NCI-H748 (cell line): ENCODE data around the gene MAP3K19.
A peak's percentile ranks its signal among the peaks of the same experiment; 100 is the strongest.
"Not testable (repeated sequence)": the region's sequence is repeated elsewhere in the genome, so short reads cannot be mapped to it uniquely, and the experiment has no call there.

Source experiments
- DNase-seq: peaks from one replicate; lab custom pipeline; 2025; ENCODE audit not compliant: unreplicated experiment; lab: John Stamatoyannopoulos, UW

Gene MAP3K19, protein sequence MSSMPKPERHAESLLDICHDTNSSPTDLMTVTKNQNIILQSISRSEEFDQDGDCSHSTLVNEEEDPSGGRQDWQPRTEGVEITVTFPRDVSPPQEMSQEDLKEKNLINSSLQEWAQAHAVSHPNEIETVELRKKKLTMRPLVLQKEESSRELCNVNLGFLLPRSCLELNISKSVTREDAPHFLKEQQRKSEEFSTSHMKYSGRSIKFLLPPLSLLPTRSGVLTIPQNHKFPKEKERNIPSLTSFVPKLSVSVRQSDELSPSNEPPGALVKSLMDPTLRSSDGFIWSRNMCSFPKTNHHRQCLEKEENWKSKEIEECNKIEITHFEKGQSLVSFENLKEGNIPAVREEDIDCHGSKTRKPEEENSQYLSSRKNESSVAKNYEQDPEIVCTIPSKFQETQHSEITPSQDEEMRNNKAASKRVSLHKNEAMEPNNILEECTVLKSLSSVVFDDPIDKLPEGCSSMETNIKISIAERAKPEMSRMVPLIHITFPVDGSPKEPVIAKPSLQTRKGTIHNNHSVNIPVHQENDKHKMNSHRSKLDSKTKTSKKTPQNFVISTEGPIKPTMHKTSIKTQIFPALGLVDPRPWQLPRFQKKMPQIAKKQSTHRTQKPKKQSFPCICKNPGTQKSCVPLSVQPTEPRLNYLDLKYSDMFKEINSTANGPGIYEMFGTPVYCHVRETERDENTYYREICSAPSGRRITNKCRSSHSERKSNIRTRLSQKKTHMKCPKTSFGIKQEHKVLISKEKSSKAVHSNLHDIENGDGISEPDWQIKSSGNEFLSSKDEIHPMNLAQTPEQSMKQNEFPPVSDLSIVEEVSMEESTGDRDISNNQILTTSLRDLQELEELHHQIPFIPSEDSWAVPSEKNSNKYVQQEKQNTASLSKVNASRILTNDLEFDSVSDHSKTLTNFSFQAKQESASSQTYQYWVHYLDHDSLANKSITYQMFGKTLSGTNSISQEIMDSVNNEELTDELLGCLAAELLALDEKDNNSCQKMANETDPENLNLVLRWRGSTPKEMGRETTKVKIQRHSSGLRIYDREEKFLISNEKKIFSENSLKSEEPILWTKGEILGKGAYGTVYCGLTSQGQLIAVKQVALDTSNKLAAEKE (N-terminal part only)

GRCh38 chr2:135047300-135047699 is at the start of gene MAP3K19:
TSS of gene MAP3K19 (minus strand) at chr2:135047447. CDS start at chr2:135024647, 22,800 bp downstream.
- DNase-seq = peak; percentile 28

- no peak for DNase-seq
Measured at GRCh38 chr2:135096665-135097446, 49.6 kb upstream of the MAP3K19 start.

DNA sequence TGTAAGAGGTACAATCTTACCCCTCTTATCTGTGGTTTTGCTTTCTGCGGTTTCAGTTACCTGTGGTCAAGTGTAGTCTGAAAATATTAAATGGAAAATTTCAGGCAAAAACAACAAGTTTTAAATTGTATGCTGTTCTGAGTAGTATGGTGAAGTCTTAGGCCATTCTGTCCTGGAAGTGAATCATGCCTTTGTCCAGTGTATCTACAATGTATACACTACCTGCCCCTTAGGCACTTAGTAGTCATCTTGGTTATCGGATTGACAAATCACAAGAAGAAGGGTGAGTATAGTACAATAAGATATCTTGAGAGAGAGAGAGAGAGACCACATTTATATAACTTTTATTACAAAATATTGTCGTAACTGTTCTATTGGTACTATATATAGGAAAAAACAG is 48.3 kb upstream of the MAP3K19 start:
- DNase-seq = no peak

DNA sequence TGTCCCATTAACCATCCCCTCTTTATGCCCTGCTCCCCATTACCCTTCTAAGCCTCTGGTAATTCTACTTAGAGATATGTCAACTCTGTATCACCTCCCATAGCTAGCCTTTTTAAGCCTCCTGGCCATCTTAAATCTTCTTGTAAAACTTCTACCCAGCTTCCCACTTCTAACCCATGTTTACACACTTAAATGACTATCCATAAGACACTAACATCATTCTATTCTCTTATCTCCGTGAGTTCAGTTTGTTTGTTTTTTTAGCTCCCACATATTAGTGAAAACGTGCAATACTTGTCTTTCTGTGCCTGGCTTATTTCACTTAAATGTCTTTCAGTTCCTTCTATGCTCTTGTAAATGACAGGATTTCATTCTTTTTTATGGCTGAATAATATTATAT is 47.3 kb upstream of the MAP3K19 start:
- no peak for DNase-seq

GRCh38 chr2:135093670-135094330 is 46.6 kb upstream of the MAP3K19 start:
- DNase-seq = peak; percentile 10

GRCh38 chr2:135093193-135093592 is 45.9 kb upstream of the MAP3K19 start:
- DNase-seq = no peak

DNA sequence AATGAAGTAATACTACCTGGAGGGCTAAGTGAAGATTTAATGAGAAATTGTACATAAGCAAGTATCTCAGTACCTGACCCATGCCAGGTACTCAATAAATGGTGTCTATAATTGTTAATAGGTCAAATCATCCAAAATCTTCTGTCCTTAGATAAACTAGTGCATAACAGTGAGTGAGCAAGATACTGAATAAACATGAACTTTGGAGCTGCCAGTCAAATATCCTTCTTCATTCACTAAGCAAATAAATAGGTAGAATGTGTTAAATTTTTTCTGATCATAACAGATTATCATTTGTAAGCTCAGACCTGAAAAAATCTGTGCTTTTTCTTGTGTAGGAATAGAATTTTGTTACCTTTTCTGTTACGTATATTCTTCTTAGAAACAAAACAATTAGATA is 44.4 kb upstream of the MAP3K19 start:
- DNase-seq = no peak

DNA sequence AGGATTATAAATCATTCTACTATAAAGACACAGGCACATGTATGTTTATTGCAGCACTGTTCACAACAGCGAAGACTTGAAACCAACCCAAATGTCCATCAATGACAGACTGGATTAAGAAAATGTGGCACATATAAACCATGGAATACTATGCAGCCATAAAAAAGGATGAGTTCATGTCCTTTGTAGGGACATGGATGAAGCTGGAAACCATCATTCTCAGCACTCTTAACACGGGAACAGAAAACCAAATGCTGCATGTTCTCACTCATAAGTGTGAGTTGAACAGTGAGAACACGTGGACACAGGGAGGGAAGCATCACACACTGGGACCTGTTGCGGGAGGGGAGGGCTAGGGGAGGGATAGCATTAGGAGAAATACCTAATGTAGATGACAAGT is 42.4 kb upstream of the MAP3K19 start:
- DNase-seq = not testable (repeated sequence)

GRCh38 chr2:135086222-135086621 is 39.0 kb upstream of the MAP3K19 start:
- no peak for DNase-seq

- no peak for DNase-seq
Measured at GRCh38 chr2:135078417-135078816, 31.2 kb upstream of the MAP3K19 start.

DNA sequence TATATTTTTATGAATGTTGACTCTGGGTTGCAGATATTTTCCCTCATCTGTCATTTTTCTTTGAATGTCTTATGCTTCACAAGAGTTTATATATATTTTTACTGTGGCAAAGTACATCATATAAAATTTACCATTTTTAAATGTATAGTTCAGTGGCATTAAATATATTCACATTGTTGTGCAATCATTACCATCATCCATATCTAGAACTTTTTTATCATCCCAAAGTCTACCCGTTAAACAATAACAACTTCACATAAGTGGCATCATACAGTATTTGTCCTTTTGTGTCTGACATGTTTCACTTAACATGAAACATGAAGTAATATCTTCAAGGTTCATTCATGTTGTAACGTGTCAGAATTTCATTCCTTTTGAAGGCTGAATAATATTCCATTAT is 29.3 kb upstream of the MAP3K19 start:
- no peak for DNase-seq

DNA sequence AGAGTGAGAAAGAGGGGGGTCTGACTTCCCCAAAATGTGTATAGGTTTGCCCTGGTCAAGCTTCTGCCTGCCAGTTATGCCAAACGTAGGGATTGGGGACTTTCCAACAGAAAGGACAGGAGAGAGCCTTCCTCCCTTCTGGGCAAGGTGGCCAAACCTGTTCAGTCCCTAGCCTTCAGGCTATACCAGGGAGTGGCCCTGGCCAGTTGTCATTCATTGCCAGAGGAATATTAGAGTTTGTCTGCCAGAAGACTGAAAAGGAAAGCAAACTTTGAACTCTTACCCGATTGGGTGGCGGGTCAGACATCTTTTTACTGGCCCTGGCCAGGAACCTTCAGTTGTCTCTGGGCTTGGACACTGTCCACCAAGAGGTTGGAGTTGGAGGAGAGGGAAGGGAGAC is 27.0 kb upstream of the MAP3K19 start:
- no peak for DNase-seq

- DNase-seq = no peak
Measured at GRCh38 chr2:135072125-135072997, 25.1 kb upstream of the MAP3K19 start.

DNA sequence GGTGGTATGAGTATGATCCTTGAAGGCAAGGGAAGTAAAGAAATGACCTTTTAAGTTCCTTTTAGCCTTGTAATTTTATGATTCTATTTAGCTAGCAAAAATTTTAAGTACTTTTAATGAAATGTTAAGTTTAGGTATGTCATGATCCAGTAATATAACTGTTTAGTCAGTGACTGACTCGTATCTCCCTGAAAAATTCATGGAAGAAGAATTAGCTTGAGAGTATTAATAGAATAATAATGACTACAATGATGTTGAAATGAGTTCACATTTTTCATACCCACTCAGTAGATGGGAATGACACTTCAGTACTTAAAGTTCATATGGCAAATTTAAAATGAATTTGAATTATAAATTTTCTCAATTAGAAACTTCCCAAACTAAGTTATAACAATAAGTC is 19.5 kb upstream of the MAP3K19 start:
- no peak for DNase-seq

GRCh38 chr2:135064149-135064548 is 16.9 kb upstream of the MAP3K19 start:
- no peak for DNase-seq

- DNase-seq = no peak
Measured at GRCh38 chr2:135063210-135063609, 16.0 kb upstream of the MAP3K19 start.

- DNase-seq = no peak
Measured at GRCh38 chr2:135059577-135059976, 12.3 kb upstream of the MAP3K19 start.

DNA sequence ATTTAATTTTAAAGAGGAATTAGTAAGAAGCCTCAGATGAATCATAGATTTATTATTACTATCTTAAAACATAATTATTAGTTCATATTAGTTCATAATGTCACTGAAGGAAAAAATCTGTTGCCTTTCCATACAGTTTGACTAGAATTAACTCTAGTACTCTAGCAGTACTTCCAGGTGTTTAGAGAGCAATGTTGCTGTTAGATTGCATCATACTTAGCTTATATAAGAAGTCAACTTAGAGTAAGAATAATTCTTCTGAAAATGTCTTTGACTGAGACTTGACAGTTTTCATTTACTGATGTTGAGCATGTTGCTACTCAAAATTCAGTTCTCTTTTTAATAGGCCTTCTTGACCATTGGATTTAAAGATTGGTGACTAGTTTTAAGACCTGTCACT is 9.5 kb upstream of the MAP3K19 start:
- DNase-seq = no peak

DNA sequence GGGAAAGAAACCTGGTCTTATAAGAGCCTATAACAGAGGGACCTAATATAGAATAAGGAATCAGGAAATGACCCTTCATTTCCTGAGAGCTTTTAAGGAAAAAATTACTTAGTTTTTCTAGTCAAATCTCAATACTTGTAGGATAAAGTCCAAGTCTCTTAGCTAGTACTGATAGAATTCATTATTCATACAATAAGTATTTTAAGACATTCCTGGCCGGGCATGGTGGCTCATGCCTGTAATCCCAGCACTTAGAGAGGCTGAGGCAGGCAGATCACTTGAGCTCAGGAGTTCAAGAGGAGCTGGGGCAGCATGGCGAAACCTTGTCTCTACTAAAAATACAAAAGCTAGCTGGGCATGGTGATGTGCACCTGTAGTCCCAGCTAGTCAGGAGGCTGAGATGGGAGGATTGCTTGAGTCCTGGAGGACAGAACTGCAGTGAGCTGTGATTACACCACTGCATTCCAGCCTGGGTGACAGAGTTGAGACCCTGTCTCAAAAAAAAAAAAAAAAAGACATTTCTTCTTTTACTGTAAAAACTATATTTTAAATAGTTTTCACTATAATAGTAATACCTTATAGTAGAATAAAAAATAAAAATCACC is 8.0 kb upstream of the MAP3K19 start:
- DNase-seq = no peak
